ENCODE measurements around the gene CDH24. TPM values are rescaled to one million over a fixed set of nuclear protein-coding genes. Genes with fewer than 3 reads are reported as not detected.

Gene CDH24
- total and polyA plus RNA-seq, 9 of the 15 experiments (the other 6 are each of a cell fraction or from before 2014, with no cell fraction given) = 0.04 to 16.2 (median 4.9) TPM

DNA sequence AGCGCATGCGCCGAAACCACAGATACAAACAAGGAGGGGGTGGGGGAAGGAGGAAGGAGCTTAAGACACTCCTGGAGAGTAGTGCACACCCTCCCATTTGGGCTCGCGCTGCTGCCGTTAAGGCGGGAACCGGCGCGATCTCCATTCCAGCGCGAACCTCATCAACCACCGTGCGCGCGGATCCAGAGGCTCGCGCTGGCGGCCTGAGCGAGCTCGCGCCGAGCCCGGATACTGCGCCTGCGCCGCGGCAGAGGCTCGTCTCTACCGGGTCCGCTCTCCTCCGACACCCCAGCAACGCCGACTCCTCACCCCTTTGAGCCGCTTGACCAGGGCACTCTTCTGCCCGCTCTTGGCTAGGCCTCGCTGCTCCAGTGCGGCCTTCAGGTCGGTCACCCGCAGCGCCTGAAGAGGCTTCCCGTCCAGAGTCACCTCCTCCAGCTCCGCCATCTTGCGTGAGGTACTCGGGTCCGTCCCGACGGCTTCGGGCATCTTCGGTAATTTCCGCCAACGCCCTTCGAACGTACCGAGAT, 37.4 kb upstream of the CDH24 start, which contains the start of gene ACIN1 (continued):
- TF ChIP-seq, protein P1, sequence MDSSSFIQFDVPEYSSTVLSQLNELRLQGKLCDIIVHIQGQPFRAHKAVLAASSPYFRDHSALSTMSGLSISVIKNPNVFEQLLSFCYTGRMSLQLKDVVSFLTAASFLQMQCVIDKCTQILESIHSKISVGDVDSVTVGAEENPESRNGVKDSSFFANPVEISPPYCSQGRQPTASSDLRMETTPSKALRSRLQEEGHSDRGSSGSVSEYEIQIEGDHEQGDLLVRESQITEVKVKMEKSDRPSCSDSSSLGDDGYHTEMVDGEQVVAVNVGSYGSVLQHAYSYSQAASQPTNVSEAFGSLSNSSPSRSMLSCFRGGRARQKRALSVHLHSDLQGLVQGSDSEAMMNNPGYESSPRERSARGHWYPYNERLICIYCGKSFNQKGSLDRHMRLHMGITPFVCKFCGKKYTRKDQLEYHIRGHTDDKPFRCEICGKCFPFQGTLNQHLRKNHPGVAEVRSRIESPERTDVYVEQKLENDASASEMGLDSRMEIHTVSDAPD (CRISPR knock-in tag; IDR thresholded peaks at IDR 0.05) = no peak
- TF ChIP-seq, protein P2, sequence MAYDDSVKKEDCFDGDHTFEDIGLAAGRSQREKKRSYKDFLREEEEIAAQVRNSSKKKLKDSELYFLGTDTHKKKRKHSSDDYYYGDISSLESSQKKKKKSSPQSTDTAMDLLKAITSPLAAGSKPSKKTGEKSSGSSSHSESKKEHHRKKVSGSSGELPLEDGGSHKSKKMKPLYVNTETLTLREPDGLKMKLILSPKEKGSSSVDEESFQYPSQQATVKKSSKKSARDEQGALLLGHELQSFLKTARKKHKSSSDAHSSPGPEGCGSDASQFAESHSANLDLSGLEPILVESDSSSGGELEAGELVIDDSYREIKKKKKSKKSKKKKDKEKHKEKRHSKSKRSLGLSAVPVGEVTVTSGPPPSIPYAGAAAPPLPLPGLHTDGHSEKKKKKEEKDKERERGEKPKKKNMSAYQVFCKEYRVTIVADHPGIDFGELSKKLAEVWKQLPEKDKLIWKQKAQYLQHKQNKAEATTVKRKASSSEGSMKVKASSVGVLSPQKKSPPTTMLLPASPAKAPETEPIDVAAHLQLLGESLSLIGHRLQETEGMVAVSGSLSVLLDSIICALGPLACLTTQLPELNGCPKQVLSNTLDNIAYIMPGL (CRISPR knock-in tag; IDR thresholded peaks at IDR 0.05) = peak; percentile 71; the same call in 1 of the 2 replicates
- TF ChIP-seq ZNF57 (CRISPR knock-in tag; IDR thresholded peaks at IDR 0.05) (peak; percentile 68; the same call in 1 of the 2 replicates), NFXL1 (CRISPR knock-in tag; IDR thresholded peaks at IDR 0.05) (no peak), SIRT6 (IDR thresholded peaks at IDR 0.05; ENCODE audit: low read depth, low read length) (no peak), TCF3 (CRISPR knock-in tag; IDR thresholded peaks at IDR 0.05) (0 out of 2 replicates have a peak, but pooled peaks have one; percentile 37), ZKSCAN8 (CRISPR knock-in tag; IDR thresholded peaks at IDR 0.05) (no peak), TAF9B (IDR thresholded peaks at IDR 0.05; ENCODE audit: partially characterized antibody) (peak; percentile 96), XRCC3 (IDR thresholded peaks at IDR 0.05) (no peak), ZNF408 (CRISPR knock-in tag; IDR thresholded peaks at IDR 0.05; ENCODE audit: low read depth) (no peak), RAD51 (IDR thresholded peaks at IDR 0.05; ENCODE audit: borderline replicate concordance, low read depth) (peak; percentile 4; the same call in 1 of the 2 replicates), ZNF146 (CRISPR knock-in tag; IDR thresholded peaks at IDR 0.05; ENCODE audit: unreplicated experiment) (no peak), SETDB1 (IDR thresholded peaks at IDR 0.05; ENCODE audit: low read length) (peak; percentile 39), POLR2A (conservative IDR thresholded peaks at IDR 0.05) (peak; percentile 96), KLF16 (IDR thresholded peaks at IDR 0.05) (no peak), NFIX (CRISPR knock-in tag; IDR thresholded peaks at IDR 0.05; ENCODE audit: low read depth) (no peak), NONO (IDR thresholded peaks at IDR 0.05; ENCODE audit: low read depth in 2 of 2, low read length in 1 of 2) (peak in 1 of 2 experiments; percentile 44; a peak in 1 of 4 replicates), ZNF133 (CRISPR knock-in tag; IDR thresholded peaks at IDR 0.05) (0 out of 2 replicates have a peak, but pooled peaks have one; percentile 41)
- TF ChIP-seq, protein P3, sequence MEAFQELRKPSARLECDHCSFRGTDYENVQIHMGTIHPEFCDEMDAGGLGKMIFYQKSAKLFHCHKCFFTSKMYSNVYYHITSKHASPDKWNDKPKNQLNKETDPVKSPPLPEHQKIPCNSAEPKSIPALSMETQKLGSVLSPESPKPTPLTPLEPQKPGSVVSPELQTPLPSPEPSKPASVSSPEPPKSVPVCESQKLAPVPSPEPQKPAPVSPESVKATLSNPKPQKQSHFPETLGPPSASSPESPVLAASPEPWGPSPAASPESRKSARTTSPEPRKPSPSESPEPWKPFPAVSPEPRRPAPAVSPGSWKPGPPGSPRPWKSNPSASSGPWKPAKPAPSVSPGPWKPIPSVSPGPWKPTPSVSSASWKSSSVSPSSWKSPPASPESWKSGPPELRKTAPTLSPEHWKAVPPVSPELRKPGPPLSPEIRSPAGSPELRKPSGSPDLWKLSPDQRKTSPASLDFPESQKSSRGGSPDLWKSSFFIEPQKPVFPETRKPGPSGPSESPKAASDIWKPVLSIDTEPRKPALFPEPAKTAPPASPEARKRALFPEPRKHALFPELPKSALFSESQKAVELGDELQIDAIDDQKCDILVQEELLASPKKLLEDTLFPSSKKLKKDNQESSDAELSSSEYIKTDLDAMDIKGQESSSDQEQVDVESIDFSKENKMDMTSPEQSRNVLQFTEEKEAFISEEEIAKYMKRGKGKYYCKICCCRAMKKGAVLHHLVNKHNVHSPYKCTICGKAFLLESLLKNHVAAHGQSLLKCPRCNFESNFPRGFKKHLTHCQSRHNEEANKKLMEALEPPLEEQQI (IDR thresholded peaks at IDR 0.05) = no peak
- TF ChIP-seq, protein P4, sequence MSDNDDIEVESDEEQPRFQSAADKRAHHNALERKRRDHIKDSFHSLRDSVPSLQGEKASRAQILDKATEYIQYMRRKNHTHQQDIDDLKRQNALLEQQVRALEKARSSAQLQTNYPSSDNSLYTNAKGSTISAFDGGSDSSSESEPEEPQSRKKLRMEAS (CRISPR knock-in tag; IDR thresholded peaks at IDR 0.05) = peak; percentile 54; the same call in 1 of the 2 replicates
- TF ChIP-seq, protein P5, sequence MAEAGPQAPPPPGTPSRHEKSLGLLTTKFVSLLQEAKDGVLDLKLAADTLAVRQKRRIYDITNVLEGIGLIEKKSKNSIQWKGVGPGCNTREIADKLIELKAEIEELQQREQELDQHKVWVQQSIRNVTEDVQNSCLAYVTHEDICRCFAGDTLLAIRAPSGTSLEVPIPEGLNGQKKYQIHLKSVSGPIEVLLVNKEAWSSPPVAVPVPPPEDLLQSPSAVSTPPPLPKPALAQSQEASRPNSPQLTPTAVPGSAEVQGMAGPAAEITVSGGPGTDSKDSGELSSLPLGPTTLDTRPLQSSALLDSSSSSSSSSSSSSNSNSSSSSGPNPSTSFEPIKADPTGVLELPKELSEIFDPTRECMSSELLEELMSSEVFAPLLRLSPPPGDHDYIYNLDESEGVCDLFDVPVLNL (CRISPR knock-in tag; IDR thresholded peaks at IDR 0.05; ENCODE audit: low read depth) = no peak
